ENCODE measurements around the gene CCL14.

Gene CCL14

GRCh38 chr17:35936063-35936462, 50.5 kb downstream of the CCL14 start:
- DNase-seq: no peak

DNA sequence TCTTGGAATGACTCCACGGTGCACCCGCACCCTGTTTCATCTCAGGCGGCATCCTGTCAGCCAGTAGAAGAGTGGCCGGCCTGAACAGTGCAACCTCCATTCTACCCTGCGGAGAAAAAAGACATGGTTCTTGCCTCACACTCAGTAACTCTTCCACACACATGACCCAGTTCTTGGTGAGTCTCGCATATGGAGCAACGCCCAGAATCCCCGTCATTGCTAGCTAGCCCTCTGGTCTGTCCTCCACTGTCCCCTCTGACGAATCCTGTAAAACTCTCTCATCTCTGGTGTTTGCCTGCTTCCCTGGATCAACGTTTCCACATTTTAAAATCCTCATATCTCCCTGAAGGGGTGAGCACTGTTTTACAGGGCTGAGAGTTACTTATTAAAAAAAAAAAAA, 51.8 kb downstream of the CCL14 start:
- no peak for DNase-seq
